ENCODE data around the gene UCP3.
A peak's percentile ranks its signal among the peaks of the same experiment; 100 is the strongest.

The UCP3 gene

DNA sequence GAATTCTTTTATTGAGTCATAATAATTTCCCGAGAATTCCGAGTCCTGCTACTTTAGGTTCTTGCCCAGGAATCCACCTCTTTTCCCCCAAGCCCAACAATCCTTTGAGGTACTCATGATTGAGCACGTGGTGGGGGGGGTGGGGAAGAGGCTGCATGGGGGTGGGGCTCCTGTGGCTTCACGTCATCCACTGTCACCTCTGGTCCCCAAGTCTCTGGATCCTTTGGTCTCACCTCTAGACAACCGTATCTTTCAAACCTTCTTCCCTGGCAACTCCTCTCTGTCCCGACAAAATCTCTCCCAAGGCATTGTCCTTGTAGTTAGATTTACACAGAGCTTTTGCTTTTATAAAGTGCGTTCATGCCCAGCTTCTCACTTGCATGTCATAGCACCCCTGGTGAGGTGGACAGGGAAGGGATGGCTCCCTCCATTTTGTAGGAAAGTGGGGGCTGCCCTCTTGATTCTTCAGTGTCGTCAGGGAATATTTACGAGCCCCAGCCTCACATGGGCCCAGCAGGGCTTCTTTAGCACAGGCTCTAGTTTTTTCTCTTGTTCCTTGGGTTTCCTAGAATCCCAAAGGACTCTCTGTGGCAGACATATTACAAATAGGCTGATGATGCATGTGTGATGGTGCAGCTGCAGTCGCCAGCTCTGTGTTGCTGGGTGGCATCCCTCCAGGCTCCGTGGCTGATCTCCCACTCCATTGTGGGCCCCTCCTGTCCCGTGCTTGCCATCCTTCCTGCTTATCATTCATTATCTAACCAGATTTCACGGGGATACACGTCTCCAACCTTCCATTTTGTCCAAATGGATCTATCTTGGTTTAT lies 8.4 kb downstream of the UCP3 start:
- peaks cover 37% of the 10 kb centered on the region for H3K36me3 Mint-ChIP-seq (ENCODE audit: low read depth)
- H3K27ac Mint-ChIP-seq, result no peak overlapping the region
- H3K27me3 Mint-ChIP-seq (ENCODE audit: low read depth, poor library complexity), result peaks cover 7% of the 10 kb centered on the region
- no peaks in the 10 kb centered on the region for H3K9me3 Mint-ChIP-seq
- H3K4me3 Mint-ChIP-seq, result no peak overlapping the region
- no peak for DNase-seq
- H3K4me1 Mint-ChIP-seq, result peaks cover 50% of the 10 kb centered on the region
- TF ChIP-seq, protein P1, sequence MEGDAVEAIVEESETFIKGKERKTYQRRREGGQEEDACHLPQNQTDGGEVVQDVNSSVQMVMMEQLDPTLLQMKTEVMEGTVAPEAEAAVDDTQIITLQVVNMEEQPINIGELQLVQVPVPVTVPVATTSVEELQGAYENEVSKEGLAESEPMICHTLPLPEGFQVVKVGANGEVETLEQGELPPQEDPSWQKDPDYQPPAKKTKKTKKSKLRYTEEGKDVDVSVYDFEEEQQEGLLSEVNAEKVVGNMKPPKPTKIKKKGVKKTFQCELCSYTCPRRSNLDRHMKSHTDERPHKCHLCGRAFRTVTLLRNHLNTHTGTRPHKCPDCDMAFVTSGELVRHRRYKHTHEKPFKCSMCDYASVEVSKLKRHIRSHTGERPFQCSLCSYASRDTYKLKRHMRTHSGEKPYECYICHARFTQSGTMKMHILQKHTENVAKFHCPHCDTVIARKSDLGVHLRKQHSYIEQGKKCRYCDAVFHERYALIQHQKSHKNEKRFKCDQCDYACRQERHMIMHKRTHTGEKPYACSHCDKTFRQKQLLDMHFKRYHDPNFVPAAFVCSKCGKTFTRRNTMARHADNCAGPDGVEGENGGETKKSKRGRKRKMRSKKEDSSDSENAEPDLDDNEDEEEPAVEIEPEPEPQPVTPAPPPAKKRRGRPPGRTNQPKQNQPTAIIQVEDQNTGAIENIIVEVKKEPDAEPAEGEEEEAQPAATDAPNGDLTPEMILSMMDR (IDR thresholded peaks at IDR 0.05), result no peak

DNA sequence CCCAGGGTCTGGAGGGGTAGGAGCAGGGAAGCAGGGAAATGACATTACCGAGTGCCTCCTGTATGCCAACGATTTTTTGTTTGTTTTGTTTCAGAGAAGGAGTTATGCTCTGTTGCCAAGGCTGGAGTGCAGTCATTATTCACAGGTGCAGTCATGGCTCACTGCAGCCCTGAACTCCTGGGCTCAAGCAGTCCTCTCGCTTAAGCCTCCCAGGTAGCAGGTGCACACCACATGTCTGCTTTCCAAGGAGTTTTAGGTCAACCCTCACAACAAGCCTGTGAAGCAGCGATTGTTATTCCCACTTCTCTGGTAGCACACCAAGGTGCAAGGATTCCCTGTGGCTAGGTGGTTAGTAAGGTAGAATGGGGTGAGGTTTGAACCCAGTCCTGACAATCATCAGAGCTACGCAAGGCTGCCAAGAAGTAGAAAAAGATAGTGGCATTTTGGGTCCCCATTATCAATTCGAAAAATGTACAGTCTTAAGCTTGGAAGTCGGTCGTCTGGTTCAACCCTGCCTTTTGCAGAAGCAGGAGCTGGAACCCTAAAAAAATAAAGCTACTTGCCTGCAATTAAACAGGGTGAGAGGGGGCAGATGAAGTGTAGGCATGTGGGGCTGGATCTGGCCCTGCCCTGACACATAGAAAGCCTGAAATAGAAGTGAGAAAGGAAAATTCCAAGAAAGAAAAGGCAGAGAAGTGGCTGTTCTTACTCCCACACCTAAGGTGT lies 9.1 kb downstream of the UCP3 start:
- TF ChIP-seq, protein P1 (IDR thresholded peaks at IDR 0.05), result no peak
- H3K4me1 Mint-ChIP-seq, result peaks cover 50% of the 10 kb centered on the region
- H3K4me3 Mint-ChIP-seq, result no peak overlapping the region

DNA sequence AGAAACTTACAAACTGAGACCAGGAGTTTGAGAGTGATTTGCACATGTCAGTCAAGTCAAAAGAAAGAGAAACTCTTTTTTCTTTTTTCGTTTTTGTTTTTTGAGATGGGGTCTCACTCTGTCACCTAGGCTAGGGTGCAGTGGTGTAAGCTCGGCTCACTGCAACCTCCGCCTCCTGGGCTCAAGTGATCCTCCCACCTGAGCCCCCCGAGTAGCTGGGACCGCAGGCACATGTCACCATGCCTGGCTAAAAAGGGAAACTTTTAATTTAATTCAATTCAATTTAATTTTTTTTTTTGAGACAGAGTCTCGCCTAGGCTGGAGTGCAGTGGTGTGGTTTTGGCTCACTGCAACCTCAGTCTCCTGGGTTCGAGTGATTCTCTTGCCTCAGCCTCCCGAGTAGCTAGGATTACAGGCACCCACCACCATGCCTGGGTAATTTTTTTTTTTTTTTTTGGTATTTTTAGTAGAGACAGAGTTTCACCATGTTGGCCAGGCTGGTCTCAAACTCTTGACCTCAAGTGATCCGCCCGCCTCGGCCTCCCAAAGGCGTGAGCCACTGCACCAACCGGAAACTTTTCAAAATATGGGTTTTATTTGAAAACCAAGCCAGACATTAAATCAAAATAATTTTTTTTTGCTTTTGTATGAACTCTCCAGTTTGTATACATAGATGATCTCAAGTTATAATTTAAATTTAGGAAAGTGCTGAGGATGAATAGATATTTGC lies 9.9 kb downstream of the UCP3 start:
- peaks cover 50% of the 10 kb centered on the region for H3K4me1 Mint-ChIP-seq
- peaks cover 7% of the 10 kb centered on the region for H3K27me3 Mint-ChIP-seq (ENCODE audit: low read depth, poor library complexity)

More for the DNA sequence above, 9.1 kb downstream of the UCP3 start:
- Mint-ChIP-seq H3K27me3 (ENCODE audit: low read depth, poor library complexity) (peaks cover 7% of the 10 kb centered on the region), H3K27ac (no peak overlapping the region), H3K36me3 (ENCODE audit: low read depth) (peaks cover 37% of the 10 kb centered on the region), H3K9me3 (no peaks in the 10 kb centered on the region)
- no peak for DNase-seq

DNA sequence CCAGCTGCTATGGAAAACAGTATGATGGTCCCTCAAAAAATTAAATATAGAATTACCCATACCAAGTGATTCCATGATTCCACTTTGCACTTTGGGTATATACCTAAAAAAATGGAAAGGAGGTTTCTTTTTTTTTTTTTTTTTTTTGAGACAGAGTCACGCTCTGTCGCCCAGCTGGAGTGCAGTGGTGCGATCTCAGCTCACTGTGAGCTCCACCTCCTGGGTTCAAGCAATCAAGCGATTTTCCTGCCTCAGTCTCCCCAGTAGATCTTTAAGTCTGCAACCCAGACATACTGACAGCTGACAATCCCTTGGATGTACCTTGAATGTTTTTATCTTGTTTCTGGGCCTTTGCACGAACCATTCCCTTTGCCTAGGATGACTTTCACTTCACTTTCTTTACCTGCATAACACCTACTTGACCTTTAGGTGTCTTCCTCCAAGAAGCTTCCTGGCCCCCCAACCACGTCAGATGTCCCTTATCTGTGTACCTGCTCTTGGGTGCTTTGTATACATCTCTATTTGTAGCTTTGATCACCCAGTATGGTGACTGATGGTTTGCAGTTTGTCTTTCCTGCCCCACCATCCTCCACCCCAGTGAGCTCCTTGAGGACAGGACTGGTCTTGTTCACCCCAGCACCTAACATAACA lies 11.6 kb downstream of the UCP3 start:
- peaks cover 22% of the 10 kb centered on the region for H3K36me3 Mint-ChIP-seq (ENCODE audit: low read depth)
- no peak overlapping the region for H3K4me3 Mint-ChIP-seq
- peaks cover 49% of the 10 kb centered on the region for H3K4me1 Mint-ChIP-seq
- no peak for DNase-seq
- TF ChIP-seq, protein P1 (IDR thresholded peaks at IDR 0.05), result no peak
- peaks cover 7% of the 10 kb centered on the region for H3K27me3 Mint-ChIP-seq (ENCODE audit: low read depth, poor library complexity)
- H3K27ac Mint-ChIP-seq, result no peak overlapping the region
- H3K9me3 Mint-ChIP-seq, result no peaks in the 10 kb centered on the region

More for the DNA sequence above, 9.9 kb downstream of the UCP3 start:
- no peak overlapping the region for H3K27ac Mint-ChIP-seq
- H3K36me3 Mint-ChIP-seq (ENCODE audit: low read depth), result peaks cover 37% of the 10 kb centered on the region
- no peaks in the 10 kb centered on the region for H3K9me3 Mint-ChIP-seq
- no peak overlapping the region for H3K4me3 Mint-ChIP-seq
- TF ChIP-seq, protein P1 (IDR thresholded peaks at IDR 0.05), result no peak
- DNase-seq, result no peak

- no peak for DNase-seq
- H3K36me3 Mint-ChIP-seq (ENCODE audit: low read depth), result peaks cover 15% of the 10 kb centered on the region
- TF ChIP-seq, protein P1 (IDR thresholded peaks at IDR 0.05), result no peak
- H3K9me3 Mint-ChIP-seq, result no peaks in the 10 kb centered on the region
- H3K27ac Mint-ChIP-seq, result peak overlapping the region; percentile 69
- peaks cover 42% of the 10 kb centered on the region for H3K4me1 Mint-ChIP-seq
- H3K4me3 Mint-ChIP-seq, result no peak overlapping the region
- H3K27me3 Mint-ChIP-seq (ENCODE audit: low read depth, poor library complexity), result peaks cover 7% of the 10 kb centered on the region
Measured at GRCh38 chr11:73996161-73996747, 12.6 kb downstream of the UCP3 start.
